Inferior parietal cortex (tissue), 1 donor: ENCODE results near the gene PGC.

Source experiments
- DNase-seq: peaks from one replicate; pipeline ENCODE4 v3.0.0-alpha.2; 2016; ENCODE audit errors: extremely low spot score

Gene PGC

GRCh38 chr6:41714556-41715273 is 32.5 kb downstream of the PGC start:
- DNase-seq = no peak

GRCh38 chr6:41713650-41714291 is 33.4 kb downstream of the PGC start:
- DNase-seq = no peak

- peak; percentile 74 for DNase-seq
Measured at GRCh38 chr6:41713159-41713649, 34.0 kb downstream of the PGC start.

- DNase-seq = peak; percentile 83
Measured at GRCh38 chr6:41712651-41713103, 34.5 kb downstream of the PGC start.

- no peak for DNase-seq
Measured at GRCh38 chr6:41711323-41712038, 35.7 kb downstream of the PGC start.

GRCh38 chr6:41709375-41709774 is 37.8 kb downstream of the PGC start:
- no peak for DNase-seq

- no peak for DNase-seq
Measured at GRCh38 chr6:41708856-41709255, 38.3 kb downstream of the PGC start.

- no peak for DNase-seq
Measured at GRCh38 chr6:41707565-41708200, 39.5 kb downstream of the PGC start.

GRCh38 chr6:41706876-41707564 is 40.2 kb downstream of the PGC start:
- no peak for DNase-seq

- peak; percentile 81 for DNase-seq
Measured at GRCh38 chr6:41705996-41706835, 41.0 kb downstream of the PGC start.

GRCh38 chr6:41705311-41705995 is 41.7 kb downstream of the PGC start:
- DNase-seq = no peak

- DNase-seq = no peak
Measured at GRCh38 chr6:41704656-41705310, 42.4 kb downstream of the PGC start.

- no peak for DNase-seq
Measured at GRCh38 chr6:41704028-41704427, 43.2 kb downstream of the PGC start.

GRCh38 chr6:41702771-41703494 is 44.3 kb downstream of the PGC start:
- no peak for DNase-seq

- DNase-seq = no peak
Measured at GRCh38 chr6:41702089-41702745, 45.0 kb downstream of the PGC start.

- DNase-seq = peak; percentile 3
Measured at GRCh38 chr6:41700463-41701347, 46.5 kb downstream of the PGC start.

GRCh38 chr6:41699063-41699462 is 48.1 kb downstream of the PGC start:
- DNase-seq = peak; percentile 1
